Activated CD4-positive, alpha-beta T cell treated with anti-CD3 and anti-CD28 coated beads, Interleukin-2, amount 50 U/mL, for 48 hours (primary cell): ENCODE data around the gene SLC38A5.

ENCODE experiments used
- DNase-seq, 2 experiments: peaks; one replicate each; pipeline ENCODE4 v3.0.0-alpha.2; 2020

SLC38A5 gene

DNA sequence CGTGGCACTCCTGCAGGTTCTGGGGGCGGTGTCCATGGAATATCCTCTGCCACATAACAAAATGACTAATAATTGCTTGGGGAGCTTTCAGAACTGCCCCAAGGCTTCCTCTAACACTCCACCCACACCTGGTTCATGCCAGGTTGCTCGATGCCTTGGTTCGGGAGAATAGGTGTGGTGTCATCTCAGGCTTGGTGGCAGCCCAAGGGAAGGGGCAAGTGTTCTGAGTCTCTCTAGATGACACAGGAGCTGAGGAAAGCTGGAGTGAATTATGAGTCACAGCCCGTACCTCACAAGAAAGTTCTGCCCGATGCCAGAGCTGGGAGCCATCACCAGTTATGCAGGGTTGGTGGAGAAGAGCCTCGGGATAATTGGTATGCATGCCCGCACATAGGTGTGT, 20.6 kb upstream of the SLC38A5 start:
- DNase-seq, result no peak

DNA sequence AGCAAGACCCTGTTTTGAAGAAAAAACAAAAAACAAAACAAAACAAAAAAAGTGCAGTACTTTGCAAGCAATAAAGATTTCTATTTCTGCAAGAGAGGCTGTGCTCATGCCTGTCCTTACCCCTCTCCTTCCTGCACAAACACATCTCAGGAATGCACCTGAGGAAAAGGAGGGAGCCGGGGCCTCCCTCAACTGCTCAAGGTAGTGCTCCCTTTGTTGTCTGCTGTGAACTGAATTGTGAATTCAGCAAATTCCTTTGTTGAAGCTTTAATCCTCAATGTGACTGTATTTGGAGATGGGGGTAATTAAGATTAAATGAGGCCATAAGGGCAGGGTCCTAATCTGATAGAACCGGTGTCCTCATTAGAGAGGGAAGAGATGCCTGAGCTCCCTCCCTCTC, 19.8 kb upstream of the SLC38A5 start:
- no peak for DNase-seq

DNA sequence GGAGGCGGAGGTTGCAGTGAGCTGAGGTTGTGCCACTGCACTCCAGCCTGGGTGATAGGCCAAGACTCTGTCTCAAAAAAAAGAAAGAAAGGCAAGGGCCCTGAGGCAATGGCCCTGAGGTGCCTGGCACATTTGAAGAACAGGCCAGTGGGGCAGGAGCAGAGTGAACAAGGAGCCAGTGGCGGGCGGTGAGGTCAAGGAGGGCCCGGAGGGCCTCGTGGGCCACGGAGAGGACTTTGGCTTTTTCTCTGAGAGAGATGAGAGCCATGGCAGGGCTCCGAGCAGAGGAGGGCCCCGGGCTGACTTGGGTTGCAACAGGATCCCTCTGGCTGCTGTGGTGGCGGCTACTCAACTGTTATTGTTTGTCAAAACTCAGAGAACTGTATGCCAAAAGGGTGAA, 19.2 kb upstream of the SLC38A5 start:
- DNase-seq, result no peak

DNA sequence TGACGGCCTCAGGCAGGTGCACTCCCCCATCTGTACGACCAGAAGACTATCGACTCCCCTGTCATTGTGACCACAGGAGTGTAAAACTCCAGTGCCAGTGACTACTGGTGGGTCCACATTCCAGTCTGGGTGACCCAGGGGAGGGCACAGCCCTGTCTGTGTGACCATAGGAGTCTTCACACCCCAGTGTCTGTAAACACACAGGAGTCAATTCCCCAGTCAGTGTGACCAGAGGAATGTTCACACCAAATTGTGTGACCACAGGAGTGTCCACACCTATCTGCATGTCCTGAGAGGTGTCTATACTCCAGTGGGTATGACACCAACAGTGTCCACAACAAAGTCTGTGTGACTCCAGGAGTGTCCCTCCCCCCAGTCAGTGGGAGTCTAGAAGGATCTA, 18.0 kb upstream of the SLC38A5 start:
- DNase-seq, result no peak

DNA sequence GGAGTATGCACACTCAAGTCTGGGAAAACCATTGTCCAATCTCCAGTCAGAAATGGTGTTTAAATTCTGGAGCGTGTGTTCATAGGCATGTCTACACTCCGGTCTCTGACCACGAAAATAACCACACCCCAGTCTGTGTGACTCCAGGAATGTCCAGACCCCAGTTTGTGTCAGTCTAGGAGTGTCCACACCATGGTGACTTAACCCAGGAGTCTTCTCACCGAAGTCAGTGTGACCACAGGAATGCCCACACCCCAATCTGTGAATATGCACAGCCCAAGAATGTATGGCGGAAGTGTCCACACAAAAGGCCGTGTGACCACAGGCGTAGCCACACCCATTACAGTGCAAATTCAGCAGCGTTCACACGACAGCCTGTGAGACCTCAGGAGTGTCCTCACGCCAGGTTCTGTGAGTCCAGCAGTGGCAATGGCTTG, 17.3 kb upstream of the SLC38A5 start:
- no peak for DNase-seq

DNA sequence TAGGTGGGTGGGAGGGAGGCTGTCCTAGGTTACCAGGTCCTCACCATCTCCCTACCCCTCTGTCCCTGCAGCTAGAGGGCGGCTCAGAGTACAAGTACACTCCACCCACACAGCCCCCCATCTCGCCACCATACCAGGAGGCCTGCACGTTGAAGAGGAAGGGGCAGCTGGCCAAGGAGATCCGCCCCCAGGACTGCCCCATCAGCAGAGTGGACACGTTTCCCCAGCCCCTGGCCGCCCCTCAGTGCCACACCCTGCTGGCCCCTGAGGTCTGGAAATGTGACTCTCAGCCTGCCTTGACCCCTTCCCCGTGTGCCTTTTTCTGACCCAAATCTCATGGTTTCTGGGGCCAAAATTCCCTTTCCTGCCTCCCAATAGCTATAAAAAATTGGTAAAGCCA, 12.5 kb upstream of the SLC38A5 start:
- DNase-seq, result no peak

DNA sequence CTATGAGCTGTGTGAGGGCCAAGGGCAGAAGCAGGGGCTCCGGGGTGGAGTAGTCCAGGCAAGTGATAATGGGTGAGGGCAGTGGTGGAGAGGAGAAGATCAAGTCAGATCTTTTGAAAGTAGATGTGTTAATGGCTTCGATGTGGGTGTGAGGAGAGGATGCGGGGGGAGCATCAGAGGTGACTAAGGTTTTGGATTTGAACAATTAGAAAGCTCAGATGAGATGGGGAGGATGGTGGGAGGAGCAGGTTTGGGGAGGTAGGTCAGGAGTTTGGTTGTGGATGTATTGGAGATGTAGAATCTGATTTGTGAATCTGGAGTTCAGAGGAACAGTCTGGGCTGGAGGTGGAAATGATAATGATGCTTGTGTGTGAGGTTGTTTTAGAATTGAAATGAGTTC, 10.5 kb upstream of the SLC38A5 start:
- DNase-seq, result no peak

DNA sequence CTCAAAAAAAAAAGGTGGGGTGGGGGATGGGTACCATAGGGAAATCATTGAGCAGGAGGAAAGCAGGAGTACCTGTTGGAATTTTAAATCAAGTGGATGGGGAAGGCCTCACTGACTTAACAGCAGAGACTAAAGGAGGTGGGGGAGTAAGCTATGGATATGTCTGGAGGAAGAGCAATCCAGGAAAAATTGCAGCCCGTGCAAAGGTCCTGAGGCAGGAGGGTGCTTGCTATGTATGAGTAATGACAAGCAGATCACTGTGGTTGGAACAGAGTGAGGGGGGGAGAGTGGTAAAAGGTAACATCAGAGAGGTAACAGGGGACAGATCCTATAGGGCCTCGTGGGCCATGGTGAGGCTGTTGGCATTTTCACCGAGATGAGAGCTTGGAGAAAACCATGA, 10.1 kb upstream of the SLC38A5 start:
- DNase-seq, result no peak

DNA sequence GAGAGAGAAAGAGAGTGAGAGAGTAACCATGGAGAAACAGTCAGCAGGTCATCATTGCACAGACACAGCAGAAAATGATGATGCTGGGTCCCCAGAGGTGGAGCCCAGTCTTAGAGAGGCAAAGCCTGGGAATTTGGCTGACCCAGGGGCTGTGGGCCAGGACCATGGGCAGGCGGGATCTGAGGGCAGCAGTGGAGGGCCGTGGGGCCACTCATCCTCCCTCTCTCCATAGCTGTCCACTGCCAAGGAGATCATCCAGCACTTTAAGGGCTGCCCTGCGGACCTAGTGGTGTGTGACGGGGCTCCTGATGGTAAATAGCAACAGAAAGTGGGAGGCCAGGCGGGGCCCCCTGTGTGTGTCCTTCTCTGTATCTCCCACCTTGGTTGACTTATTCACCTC, 8.7 kb upstream of the SLC38A5 start:
- DNase-seq, result no peak

DNA sequence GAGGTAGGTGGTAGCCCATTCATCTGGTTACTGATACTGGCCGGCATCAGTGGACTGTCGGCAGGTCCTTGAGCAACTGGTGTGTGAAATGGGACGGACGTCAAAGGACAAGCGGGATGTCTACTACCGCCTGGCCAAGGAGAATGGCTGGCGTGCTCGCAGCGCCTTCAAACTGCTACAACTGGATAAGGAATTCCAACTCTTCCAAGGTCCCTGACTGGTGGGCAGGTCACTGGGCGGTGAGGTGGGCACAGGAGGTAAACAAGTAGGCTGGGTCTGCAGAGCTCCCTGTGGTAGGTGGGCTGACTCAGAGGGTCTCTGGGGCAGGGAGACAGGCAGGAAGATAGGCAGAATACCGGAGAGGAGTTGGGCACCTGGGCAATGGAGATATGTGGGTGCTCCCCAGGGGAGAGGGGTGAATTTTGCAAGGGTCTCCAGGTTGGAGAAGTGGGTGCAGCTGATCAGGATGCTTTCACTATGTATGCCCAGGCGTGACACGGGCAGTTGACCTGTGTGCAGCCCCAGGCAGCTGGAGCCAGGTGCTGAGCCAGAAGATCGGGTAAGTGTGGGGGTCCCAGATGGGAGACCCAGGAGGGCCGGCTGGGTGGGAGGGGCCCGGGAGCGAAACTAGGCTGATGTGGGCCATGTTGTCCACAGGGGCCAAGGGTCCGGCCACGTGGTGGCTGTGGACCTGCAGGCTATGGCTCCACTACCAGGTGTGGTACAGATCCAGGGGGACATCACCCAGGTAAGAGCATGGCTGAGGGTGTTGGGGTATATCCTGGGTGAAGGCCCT, 8.1 kb upstream of the SLC38A5 start:
- DNase-seq, result no peak

DNA sequence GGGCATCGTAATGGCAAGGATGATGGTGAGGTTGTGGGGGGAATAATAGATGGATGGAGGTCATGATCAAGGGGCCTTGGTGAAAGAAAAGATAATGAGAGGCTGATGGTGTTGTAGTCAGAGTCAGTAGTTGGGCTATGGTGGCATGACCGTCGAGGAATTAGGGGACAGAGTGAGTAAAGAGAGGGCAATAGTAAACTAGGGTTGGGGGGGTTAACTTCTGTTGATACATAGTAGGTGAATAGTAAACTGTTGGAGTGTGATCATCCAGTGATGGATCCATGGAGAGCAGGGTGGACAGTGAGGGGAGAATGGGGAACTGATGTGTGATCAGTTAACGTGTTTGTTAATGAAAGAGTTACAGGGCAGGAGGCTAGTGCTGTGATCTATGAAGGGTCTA, 6.9 kb upstream of the SLC38A5 start:
- DNase-seq, result no peak

DNA sequence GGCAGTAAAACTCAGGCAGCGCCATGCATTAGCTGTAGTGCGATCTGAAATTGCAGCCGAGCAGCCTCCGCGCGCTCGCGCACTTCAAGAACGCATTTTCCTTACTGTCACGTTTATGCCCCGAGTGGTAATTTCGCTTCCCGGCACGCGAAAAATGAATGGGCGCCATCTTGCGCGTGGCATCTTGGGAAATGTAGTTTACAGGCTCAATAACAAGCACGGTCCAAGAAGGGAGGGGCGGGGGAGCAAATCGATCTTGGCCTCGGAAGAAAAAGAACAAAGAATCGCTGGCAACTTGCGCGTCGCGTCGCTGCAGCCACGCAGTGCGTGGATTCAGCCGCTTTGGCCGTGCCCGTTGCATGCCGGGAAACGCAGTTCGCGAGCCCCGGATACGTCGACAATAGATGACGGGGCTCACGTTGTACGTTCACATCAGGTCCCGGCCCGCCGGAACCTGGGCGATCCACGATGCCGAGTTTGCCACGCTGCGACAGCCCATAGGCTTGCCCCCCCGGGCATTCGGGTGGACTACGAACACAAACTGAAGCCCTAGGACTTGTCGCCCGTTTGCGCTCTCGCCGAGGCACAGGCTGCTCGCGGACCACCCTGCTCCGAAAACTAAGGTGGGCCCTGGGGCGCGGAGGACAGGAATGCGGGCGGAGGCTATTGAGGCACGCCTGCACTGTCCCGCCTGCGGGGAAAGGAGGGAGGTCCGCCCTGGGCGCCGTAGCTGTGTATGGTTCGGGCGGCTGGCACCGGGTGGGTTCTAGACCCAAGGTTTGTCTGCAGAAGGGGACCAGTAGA, 5.9 kb upstream of the SLC38A5 start, which contains the start of gene FTSJ1:
Gene FTSJ1, plus strand, starts transcription at position 426 of the 804 bp plus-strand sequence. CDS start 1,849 bp downstream, outside the sequence.
- peak; percentile 81 to 85 for DNase-seq

DNA sequence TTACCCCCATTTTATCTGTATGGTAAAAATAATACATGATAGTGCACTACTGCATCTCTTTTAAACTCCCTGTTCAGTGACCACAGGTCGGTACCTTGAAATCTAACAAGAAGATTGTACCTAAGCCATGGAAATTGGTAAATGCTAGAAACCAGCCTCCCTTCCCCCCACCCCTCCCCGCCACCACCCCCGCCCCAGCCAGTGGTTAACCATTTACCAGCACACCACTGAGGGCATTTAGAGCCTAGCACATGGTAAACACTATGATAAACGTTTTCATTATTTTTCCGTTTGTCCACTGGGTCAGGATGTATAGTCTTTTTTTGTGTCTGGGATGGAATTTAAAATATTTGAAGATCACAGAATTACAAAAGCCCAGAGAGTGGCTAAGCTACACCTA, 5.2 kb upstream of the SLC38A5 start:
- DNase-seq, result no peak

DNA sequence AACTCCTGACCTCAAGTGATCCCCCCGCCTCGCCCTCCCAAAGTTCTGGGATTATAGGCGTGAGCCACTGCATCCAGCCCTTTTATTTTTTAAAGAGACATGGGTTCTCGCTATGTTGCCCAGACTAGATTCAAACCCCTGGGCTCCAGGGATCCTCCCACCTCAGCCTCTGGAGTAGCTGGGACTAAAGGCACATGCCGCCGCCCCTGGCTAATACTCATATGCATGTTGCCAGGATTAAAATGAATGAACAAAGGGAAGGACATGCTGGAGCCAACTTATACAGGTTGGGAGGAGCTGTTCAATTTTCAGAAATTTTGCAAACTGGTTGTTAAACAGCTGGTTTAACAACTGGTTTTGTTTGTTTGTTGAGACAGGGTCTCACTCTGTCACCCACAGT, 4.5 kb upstream of the SLC38A5 start:
- DNase-seq, result no peak

DNA sequence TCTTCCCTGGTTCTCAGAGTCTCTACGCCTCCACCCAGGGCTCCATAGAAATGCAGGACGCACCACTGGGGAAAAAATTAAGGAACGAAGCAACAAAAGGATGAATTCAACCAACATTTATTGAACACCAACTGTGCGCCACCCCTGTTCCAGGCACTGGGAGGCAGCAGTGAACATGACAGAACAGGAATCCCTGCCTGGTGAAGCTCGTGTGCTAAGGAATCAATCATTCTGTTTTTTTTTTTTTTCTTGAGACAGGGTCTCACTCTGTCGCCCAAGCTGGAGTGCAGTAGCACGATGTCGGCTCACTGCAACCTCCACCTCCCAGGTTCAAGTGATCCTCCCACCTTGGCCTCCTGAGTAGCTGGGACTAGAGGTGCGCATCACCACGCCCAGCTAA, 4.1 kb upstream of the SLC38A5 start:
- peak in 1 of 2 experiments; percentile 29 for DNase-seq

DNA sequence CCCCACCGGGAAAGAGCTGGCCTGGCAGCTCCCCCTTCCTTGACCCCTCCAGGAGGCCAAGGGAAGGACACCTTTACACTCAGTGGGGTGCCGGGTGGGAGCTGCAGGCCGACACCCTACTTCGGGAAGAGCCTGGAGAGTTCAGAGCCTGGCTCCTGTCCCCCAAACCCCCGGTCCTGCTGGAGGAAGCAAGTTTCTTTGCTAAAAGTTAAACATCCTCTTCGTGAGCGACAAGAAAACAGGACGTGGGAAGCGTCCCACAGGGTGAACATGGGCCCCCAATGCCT, 3.6 kb upstream of the SLC38A5 start:
- no peak for DNase-seq

DNA sequence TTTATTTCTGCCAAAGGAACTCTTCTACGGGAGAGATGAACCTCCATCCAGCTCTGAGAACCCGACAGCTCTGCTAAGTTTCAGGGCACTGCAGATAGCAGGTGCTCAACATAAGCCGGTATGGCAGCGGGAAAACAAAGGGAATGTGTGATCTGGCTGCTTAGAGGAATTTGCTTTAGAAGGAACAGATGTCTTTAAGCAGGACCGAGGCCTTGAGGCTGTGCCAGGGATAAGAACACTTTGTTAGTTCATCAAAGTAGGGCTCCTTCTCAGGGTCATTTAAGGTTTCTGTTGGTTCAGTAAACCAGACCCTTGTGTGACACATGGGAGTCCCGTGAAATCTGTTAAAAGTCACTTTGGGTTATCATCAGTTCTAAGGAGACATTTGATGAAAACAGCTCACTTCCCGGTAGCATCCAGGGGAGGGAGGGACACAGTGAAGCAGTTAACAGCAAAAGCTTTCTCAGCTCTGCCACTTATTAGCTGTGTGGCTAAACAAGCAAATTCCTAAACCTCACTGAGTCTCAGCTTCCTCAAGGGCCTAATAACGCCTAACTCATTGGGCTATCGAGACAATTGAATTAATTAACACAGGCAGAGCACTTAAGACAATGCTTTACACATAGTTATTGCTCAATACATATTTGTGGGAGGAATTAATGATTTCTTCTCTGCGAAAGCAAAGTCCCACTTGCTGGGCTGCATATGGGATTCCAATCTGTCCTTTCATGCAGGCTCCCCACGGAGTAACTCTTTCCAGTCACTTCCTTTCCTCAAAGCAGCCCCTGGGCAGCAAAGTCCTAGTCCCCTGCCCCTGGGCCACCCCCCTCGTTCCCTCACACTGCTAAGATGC, 3.0 kb upstream of the SLC38A5 start:
- no peak for DNase-seq

DNA sequence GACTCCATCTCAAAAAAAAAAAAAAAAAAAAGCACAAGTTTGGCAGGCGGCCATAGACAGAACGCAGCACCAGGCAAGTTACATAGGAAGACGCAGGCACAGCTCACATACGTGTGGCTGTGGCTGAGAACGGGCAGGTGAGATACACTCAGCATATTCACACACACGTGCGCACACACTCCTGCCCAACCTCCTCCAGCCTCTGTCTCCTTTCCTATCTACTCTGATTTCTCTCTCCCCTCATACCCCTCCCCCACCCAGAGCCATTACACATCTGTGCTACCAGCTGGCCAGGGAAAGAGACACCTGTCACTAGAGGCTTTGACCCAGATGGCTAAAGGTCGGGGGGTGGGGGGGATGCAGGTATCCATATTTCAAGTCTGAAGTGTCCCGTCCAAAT, 2.2 kb upstream of the SLC38A5 start:
- DNase-seq, result no peak

DNA sequence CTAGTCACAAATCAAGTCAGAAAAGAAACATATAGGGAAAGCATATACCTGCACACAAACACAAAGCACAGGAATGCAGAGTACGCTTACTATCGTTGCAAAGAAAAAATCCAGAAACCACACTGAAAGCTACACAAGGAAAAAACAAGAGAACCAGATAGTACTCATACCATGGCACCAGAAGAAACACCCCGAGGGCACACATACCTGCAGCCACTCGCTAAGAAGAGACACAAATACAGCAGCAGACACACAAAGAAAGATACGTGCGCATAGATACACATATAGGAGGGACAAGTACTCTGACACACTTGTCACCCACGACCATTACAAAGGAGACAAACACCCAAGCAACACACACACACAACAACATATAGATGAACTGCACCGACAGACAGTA, 1.4 kb upstream of the SLC38A5 start:
- DNase-seq, result no peak

DNA sequence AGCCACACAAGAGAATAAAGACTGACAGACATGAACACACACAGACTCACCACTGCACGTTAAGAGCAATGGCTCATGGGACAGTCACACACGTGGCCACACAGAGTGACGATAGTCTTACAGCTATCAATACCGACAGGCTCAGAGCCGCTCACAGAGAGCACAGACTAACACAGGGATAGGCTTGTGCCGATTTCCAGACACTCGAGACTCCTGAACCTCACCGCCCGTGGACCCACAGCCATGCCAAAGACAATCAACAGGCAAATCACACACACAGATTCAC, 716 bp upstream of the SLC38A5 start:
- no peak for DNase-seq

DNA sequence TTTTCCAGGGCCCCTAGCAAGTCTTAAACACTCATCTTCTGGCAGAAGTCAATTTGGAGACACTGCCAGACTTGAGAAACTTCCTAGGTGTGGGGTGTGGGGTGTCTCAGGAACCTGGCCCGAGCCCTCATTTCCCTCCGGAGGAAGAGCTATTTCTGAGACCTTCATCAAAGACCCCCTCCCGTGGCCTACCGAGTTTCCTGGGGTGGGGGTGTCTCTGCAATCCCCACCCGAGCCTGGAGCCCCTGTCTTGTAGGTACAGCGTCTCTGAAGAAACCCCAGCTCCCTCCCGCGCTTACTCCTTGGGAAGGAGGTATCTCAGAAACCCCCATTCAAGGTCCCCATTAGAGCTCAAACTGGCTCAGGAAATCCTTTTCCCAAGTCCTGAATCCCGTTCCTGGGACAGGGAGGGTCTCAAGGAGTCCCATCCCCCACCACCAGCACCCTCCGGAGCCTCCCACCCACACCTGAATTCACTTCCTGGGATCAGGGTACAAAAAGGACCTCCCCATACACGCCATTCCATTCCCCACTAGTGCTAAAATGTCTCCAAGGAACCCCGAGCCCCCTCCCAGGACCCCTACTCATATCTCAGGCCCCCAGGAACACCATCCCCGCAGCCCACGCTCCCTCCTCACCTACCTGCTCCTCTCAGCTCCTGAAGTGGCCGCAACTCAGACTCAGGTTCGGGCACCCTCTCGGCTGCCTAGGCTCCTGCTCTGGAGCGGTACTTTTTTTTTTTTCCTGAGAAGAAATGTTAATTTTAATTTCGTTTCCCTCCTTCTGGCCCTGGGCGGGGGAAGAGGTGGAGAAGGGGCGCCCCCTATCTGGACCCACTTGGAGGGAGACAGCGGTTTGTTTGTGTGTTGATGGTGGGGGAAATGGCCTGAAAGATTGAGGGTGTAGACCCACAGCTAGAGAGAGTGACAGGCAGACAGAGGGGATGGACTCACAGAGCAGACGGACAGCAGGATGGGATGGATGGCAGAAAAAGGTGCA, 1.1 kb downstream of the SLC38A5 start:
- peak; percentile 50 to 66 for DNase-seq

DNA sequence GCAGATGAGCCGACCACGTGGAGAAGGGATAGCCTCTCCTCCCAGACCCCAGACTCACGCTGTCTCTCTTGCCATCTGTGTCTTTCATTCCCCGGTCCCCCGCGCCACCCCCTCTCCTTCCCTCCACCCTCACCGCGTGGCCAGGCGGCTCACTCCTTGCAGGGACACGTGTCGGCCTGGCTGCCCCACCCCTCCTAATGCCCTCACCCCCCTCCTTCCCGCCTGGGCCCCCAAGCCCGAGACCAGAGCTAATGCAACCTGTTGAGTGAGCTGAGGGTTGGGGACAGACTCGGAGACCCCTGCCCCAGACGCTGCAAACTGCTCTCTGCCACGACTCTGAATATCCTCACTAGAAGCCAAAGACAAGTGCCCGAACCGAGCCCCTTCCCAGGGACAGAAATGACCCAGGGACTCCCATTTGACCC, 1.8 kb downstream of the SLC38A5 start:
- DNase-seq, result peak; percentile 59 to 67
